ENCODE results near the gene TRIOBP. TPM values are rescaled to one million over a fixed set of nuclear protein-coding genes. Genes with fewer than 3 reads are reported as not detected.

The TRIOBP gene
- total RNA-seq, 4 donors from 2014 or later = 58.6 to 71.6 (median 64.3) TPM

GRCh38 chr22:37762389-37762836 lies 65.6 kb downstream of the TRIOBP start:
- 44% methylated on average over 10 of the region's 10 CpGs for WGBS

DNA sequence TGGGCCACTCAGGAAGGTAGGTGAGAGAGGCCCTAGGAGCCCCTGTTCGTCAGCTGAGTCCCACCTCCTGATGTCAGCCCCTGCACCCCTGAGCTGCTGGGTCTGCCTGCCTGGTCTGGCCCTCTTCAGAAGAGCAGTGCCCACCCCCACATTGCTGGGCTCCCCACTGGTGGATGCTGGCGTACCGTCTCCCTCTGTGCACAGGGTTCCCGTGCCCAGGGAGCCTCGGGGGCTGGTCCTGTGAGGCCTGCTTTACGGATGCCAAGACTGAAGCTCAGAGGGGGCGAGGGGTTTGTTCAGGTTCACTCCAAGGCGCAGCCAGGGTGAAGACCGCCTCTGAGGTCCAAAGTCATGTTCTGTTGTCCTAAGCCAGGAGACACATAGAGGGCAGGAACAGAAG lies 66.2 kb downstream of the TRIOBP start:
- TF ChIP-seq POLR2AphosphoS5 (IDR thresholded peaks at IDR 0.05) (no peak), EP300 (IDR thresholded peaks at IDR 0.05) (no peak), POLR2A (IDR thresholded peaks at IDR 0.05) (no peak)
- TF ChIP-seq, protein P1, sequence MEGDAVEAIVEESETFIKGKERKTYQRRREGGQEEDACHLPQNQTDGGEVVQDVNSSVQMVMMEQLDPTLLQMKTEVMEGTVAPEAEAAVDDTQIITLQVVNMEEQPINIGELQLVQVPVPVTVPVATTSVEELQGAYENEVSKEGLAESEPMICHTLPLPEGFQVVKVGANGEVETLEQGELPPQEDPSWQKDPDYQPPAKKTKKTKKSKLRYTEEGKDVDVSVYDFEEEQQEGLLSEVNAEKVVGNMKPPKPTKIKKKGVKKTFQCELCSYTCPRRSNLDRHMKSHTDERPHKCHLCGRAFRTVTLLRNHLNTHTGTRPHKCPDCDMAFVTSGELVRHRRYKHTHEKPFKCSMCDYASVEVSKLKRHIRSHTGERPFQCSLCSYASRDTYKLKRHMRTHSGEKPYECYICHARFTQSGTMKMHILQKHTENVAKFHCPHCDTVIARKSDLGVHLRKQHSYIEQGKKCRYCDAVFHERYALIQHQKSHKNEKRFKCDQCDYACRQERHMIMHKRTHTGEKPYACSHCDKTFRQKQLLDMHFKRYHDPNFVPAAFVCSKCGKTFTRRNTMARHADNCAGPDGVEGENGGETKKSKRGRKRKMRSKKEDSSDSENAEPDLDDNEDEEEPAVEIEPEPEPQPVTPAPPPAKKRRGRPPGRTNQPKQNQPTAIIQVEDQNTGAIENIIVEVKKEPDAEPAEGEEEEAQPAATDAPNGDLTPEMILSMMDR (IDR thresholded peaks at IDR 0.05) = no peak
- Histone ChIP-seq H3K27ac (no peak overlapping the region), H3K4me3 (no peak overlapping the region), H3K27me3 (no peaks in the 10 kb centered on the region), H3K4me1 (peaks cover 14% of the 10 kb centered on the region), H3K36me3 (peaks cover 79% of the 10 kb centered on the region), H3K9me3 (no peaks in the 10 kb centered on the region)
- WGBS = 90% methylated on average over 5 of the region's 9 CpGs
- no peak for DNase-seq (ENCODE audit: low spot score in 2 of 2)

More at GRCh38 chr22:37762389-37762836, 65.6 kb downstream of the TRIOBP start:
- TF ChIP-seq EP300 (IDR thresholded peaks at IDR 0.05) = no peak
- TF ChIP-seq POLR2A (IDR thresholded peaks at IDR 0.05) = no peak
- TF ChIP-seq, protein P1 (IDR thresholded peaks at IDR 0.05) = no peak
- no peak for TF ChIP-seq POLR2AphosphoS5 (IDR thresholded peaks at IDR 0.05)
- Histone ChIP-seq H3K27ac (peak overlapping the region; percentile 11), H3K27me3 (no peaks in the 10 kb centered on the region), H3K9me3 (no peaks in the 10 kb centered on the region), H3K4me3 (no peak overlapping the region), H3K36me3 (peaks cover 79% of the 10 kb centered on the region), H3K4me1 (peaks cover 14% of the 10 kb centered on the region)
- DNase-seq (ENCODE audit: low spot score in 2 of 2) = no peak

GRCh38 chr22:37763652-37764051 lies 66.8 kb downstream of the TRIOBP start:
- peak in 1 of 2 donors; percentile 68 for DNase-seq (ENCODE audit: low spot score in 2 of 2)
- WGBS = 79% methylated on average over 16 of the region's 16 CpGs
- H3K36me3 ChIP-seq = peaks cover 79% of the 10 kb centered on the region

DNA sequence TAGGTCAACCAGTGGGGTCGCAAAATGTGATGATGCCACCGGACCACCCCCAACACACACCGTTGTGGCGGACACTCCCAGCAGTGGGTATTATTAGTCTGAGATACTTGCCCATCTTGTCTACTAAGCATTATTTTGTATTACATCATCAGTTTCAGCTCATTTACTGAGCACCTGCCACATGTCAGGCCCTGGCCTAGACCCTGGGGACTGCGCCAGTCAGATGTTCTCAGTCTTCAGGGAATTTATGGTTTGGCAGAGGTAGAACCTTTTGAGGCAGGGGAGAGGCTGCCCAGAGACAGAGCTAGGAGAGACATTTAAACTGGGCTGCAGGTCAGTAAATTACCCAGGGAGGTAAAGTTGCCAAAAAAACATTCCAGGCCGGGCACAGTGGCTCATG lies 67.8 kb downstream of the TRIOBP start:
- WGBS = 87% methylated on average over 6 of the region's 6 CpGs
- Histone ChIP-seq H3K36me3 (peaks cover 77% of the 10 kb centered on the region), H3K27ac (no peak overlapping the region), H3K4me3 (no peak overlapping the region), H3K9me3 (no peaks in the 10 kb centered on the region), H3K27me3 (no peaks in the 10 kb centered on the region), H3K4me1 (peaks cover 14% of the 10 kb centered on the region)
- DNase-seq (ENCODE audit: low spot score in 2 of 2) = no peak
- TF ChIP-seq EP300 (IDR thresholded peaks at IDR 0.05) = no peak

More at GRCh38 chr22:37763652-37764051, 66.8 kb downstream of the TRIOBP start:
- no peak overlapping the region for H3K4me3 ChIP-seq
- H3K4me1 ChIP-seq = peaks cover 14% of the 10 kb centered on the region
- H3K27me3 ChIP-seq = no peaks in the 10 kb centered on the region
- TF ChIP-seq, protein P1 (IDR thresholded peaks at IDR 0.05) = no peak
- TF ChIP-seq POLR2AphosphoS5 (IDR thresholded peaks at IDR 0.05) (no peak), POLR2A (IDR thresholded peaks at IDR 0.05) (no peak), EP300 (IDR thresholded peaks at IDR 0.05) (no peak)
- no peaks in the 10 kb centered on the region for H3K9me3 ChIP-seq
- H3K27ac ChIP-seq = no peak overlapping the region

DNA sequence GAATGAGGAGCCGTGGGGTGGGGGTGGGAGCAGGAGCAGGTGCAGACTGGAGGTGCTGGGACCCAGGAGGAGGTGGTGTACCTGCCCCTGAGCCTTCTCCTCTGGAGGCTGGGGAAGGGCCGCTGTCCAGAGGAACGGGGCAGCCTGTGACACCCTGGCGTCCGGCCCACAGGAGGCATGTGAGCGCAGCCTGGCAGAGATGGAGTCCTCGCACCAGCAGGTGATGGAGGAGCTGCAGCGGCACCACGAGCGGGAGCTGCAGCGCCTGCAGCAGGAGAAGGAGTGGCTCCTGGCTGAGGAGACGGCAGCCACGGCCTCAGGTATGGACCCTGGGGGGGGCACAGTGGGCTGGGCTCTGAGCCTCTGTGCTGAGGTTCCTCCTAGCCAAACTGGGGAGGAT lies 68.7 kb downstream of the TRIOBP start:
- WGBS = 78% methylated on average over 12 of the region's 13 CpGs
- H3K4me3 ChIP-seq = no peak overlapping the region

More for the DNA sequence above, 68.7 kb downstream of the TRIOBP start:
- Histone ChIP-seq H3K9me3 (no peaks in the 10 kb centered on the region), H3K27ac (no peak overlapping the region), H3K4me1 (peaks cover 14% of the 10 kb centered on the region), H3K36me3 (peaks cover 77% of the 10 kb centered on the region), H3K27me3 (no peaks in the 10 kb centered on the region)
- DNase-seq (ENCODE audit: low spot score in 2 of 2) = no peak
- TF ChIP-seq, protein P1 (IDR thresholded peaks at IDR 0.05) = no peak
- no peak for TF ChIP-seq EP300 (IDR thresholded peaks at IDR 0.05)
- TF ChIP-seq POLR2A (IDR thresholded peaks at IDR 0.05) = no peak
- TF ChIP-seq POLR2AphosphoS5 (IDR thresholded peaks at IDR 0.05) = no peak

All from suprapubic skin (tissue), 4 donors.